SK-N-SH (cell line): ENCODE results near the gene CSRP2. TPM values are rescaled to one million over a fixed set of nuclear protein-coding genes. Genes with fewer than 3 reads are reported as not detected.

Source experiments
- CTCF ChIA-PET: fragments of 300-600, 350-600 bp; formaldehyde crosslinking; extraction: SDS; loops from one replicate; lab custom pipeline; 2021; lab: Yijun Ruan, JAX
- POLR2A ChIA-PET: fragments of 350-600 bp; sonication (Branson Sonifier 250); formaldehyde crosslinking; extraction: SDS; loops from one replicate; lab custom pipeline; 2020; ENCODE audit warnings: antibody characterized with exemption, inconsistent platforms; lab: Yijun Ruan, JAX
- DNase-seq: peaks from one replicate; pipeline ENCODE4 v3.0.0; 2012
- H2AFZ ChIP-seq: fragments of 200-600 bp; sonication (generic); 2 replicates; pipeline ENCODE4 v1.8.1; 2016; ENCODE audit warnings: antibody characterized with exemption, mild to moderate bottlenecking, low read depth
- H3F3A ChIP-seq: fragments of 200-600 bp; sonication (generic); replicated peaks from 2 replicates; pipeline ENCODE3; 2016; ENCODE audit warnings: antibody characterized with exemption, mild to moderate bottlenecking; ENCODE audit not compliant: insufficient read depth
- H3K27ac ChIP-seq, 2 experiments: fragments of 200-500 bp in 1 of 2; fragments of 200-600 bp in 1 of 2; sonication (Bioruptor generic) in 1 of 2; sonication (generic), shearing (Covaris generic) in 1 of 2; 2 replicates each; pipeline versions ENCODE4 v1.5.1 to v1.6.1; 2014 to 2016; ENCODE audit warnings: low read depth in 2 of 2, inconsistent platforms in 1 of 2, low read length in 1 of 2, mild to moderate bottlenecking in 1 of 2, mixed read lengths in 1 of 2
- H3K27me3 ChIP-seq: fragments of 200-600 bp; sonication (generic), shearing (Covaris generic); 2 replicates; pipeline ENCODE4 v1.6.1; 2016; ENCODE audit warnings: mixed run types; ENCODE audit not compliant: insufficient read depth
- H3K36me3 ChIP-seq, 2 experiments: fragments of 200-500 bp in 1 of 2; fragments of 200-600 bp in 1 of 2; sonication (Bioruptor generic) in 1 of 2; sonication (generic) in 1 of 2; replicated peaks in 1 of 2; 2 replicates each; pipeline versions ENCODE3 to v1.5.1; 2014 to 2016; ENCODE audit warnings: low read length in 1 of 2, mild to moderate bottlenecking in 1 of 2; ENCODE audit not compliant: insufficient read depth in 2 of 2, control insufficient read depth in 1 of 2
- H3K4me1 ChIP-seq, 2 experiments: fragments of 200-500 bp in 1 of 2; fragments of 200-600 bp in 1 of 2; sonication (Bioruptor generic) in 1 of 2; sonication (generic), shearing (Covaris generic) in 1 of 2; 2 replicates each; pipeline versions ENCODE4 v1.5.1 to v1.6.1; 2014 to 2016; ENCODE audit warnings: low read depth in 1 of 2, low read length in 1 of 2, mixed run types in 1 of 2; ENCODE audit not compliant: insufficient read depth in 2 of 2, control insufficient read depth in 1 of 2
- H3K4me2 ChIP-seq: fragments of 200-600 bp; sonication (generic), shearing (Covaris generic); 2 replicates; pipeline ENCODE4 v1.6.1; 2017; ENCODE audit warnings: mixed run types
- H3K4me3 ChIP-seq, 2 experiments: fragments of 200-500 bp in 1 of 2; fragments of 200-600 bp in 1 of 2; sonication (Bioruptor generic) in 1 of 2; sonication (generic), shearing (Covaris generic) in 1 of 2; 2 replicates each; pipeline versions ENCODE4 v1.5.1 to v1.8.1; 2014 to 2016; ENCODE audit warnings: low read depth in 2 of 2, inconsistent platforms in 1 of 2, low read length in 1 of 2, mild to moderate bottlenecking in 1 of 2, mixed read lengths in 1 of 2, moderate library complexity in 1 of 2
- H3K79me2 ChIP-seq: fragments of 200-600 bp; sonication (generic); 2 replicates; pipeline ENCODE4 v1.8.1; 2017; ENCODE audit warnings: mild to moderate bottlenecking; ENCODE audit not compliant: insufficient read depth
- H3K9ac ChIP-seq: fragments of 200-600 bp; sonication (generic); 2 replicates; pipeline ENCODE4 v1.6.1; 2017; ENCODE audit warnings: mixed run types
- H3K9me2 ChIP-seq: fragments of 200-600 bp; sonication (generic); 2 replicates; pipeline ENCODE4 v1.6.1; 2017; ENCODE audit warnings: mixed run types
- H3K9me3 ChIP-seq: fragments of 200-600 bp; sonication (generic); 2 replicates; pipeline ENCODE4 v1.6.1; 2017; ENCODE audit warnings: mixed run types, mild to moderate bottlenecking, moderate library complexity
- H4K20me1 ChIP-seq: fragments of 200-600 bp; sonication (generic); 2 replicates; pipeline ENCODE4 v1.6.1; 2017; ENCODE audit warnings: mild to moderate bottlenecking, mixed run types; ENCODE audit not compliant: insufficient read depth
- FOSL2 ChIP-seq: IDR thresholded peaks from 2 replicates; pipeline ENCODE4 v1.4.0; 2012; ENCODE audit warnings: low read depth, mild to moderate bottlenecking, moderate library complexity, borderline replicate concordance
- FOXM1 ChIP-seq: IDR thresholded peaks from 2 replicates; pipeline ENCODE4 v1.4.0; 2012; ENCODE audit warnings: low read depth, mild to moderate bottlenecking
- GATA2 ChIP-seq: sonication (generic); formaldehyde crosslinking; IDR thresholded peaks from 2 replicates; pipeline ENCODE4 v1.5.0; 2020; ENCODE audit warnings: mild to moderate bottlenecking, missing genetic modification reagents
- JUND ChIP-seq: IDR thresholded peaks from 2 replicates; pipeline ENCODE4 v1.4.0; 2012
- MEF2A ChIP-seq: IDR thresholded peaks from 2 replicates; pipeline ENCODE4 v1.4.0; 2012; ENCODE audit warnings: low read depth, borderline replicate concordance
- MXI1 ChIP-seq: IDR thresholded peaks from 2 replicates; pipeline ENCODE4 v1.6.1; 2012; ENCODE audit warnings: mild to moderate bottlenecking, low read depth, low read length, improper control_type of control experiment
- NFIC ChIP-seq: IDR thresholded peaks from 2 replicates; pipeline ENCODE4 v1.4.0; 2012; ENCODE audit warnings: borderline replicate concordance
- NRF1 ChIP-seq: IDR thresholded peaks from 2 replicates; pipeline ENCODE4 v1.6.1; 2012; ENCODE audit warnings: low read depth, mild to moderate bottlenecking, low read length
- PBX3 ChIP-seq: IDR thresholded peaks from 2 replicates; pipeline ENCODE4; 2012
- POLR2AphosphoS5 ChIP-seq: IDR thresholded peaks from 2 replicates; pipeline ENCODE4 v1.6.1; 2012; ENCODE audit warnings: low read depth, low read length
- RFX5 ChIP-seq: IDR thresholded peaks from 2 replicates; pipeline ENCODE4 v1.6.1; 2012; ENCODE audit warnings: mild to moderate bottlenecking, improper control_type of control experiment, low read length
- RXRA ChIP-seq: IDR thresholded peaks from 2 replicates; pipeline ENCODE4 v1.4.0; 2012; ENCODE audit warnings: low read depth, mild to moderate bottlenecking, borderline replicate concordance
- TEAD4 ChIP-seq: IDR thresholded peaks from 2 replicates; pipeline ENCODE4 v1.4.0; 2012; ENCODE audit warnings: mild to moderate bottlenecking, borderline replicate concordance; ENCODE audit not compliant: insufficient read depth
- USF1 ChIP-seq: IDR thresholded peaks from 2 replicates; pipeline ENCODE4 v1.4.0; 2012; ENCODE audit warnings: low read depth, borderline replicate concordance
- USF2 ChIP-seq: fragments of 150-350 bp; IDR thresholded peaks from 2 replicates; pipeline ENCODE4 v1.6.1; 2017; ENCODE audit warnings: antibody characterized with exemption, low read length, low read depth, borderline replicate concordance
- ZBTB33 ChIP-seq: IDR thresholded peaks from 2 replicates; pipeline ENCODE4 v1.4.0; 2012; ENCODE audit warnings: low read depth, borderline replicate concordance
- WGBS: methylation state at CpG from one replicate; pipeline ENCODE4 v1.1.6; 2017; ENCODE audit warnings: low lambda C conversion rate; 5-methylcytosine and 5-hydroxymethylcytosine counted together
- polyA plus RNA-seq, 3 experiments: library from polyadenylated mRNA; depleted of rRNA; stranded (reverse); fragments of >200 nt; gene quantifications; 2 replicates each; pipeline ENCODE4 v1.2.3, GENCODE V29; 2012
- TF ChIP-seq, protein P1 (sequence below): fragments of 150-350 bp; IDR thresholded peaks from 2 replicates; pipeline ENCODE4 v1.6.1; 2016; ENCODE audit warnings: mild to moderate bottlenecking, low read depth, low read length
- TF ChIP-seq, protein P2 (sequence below): IDR thresholded peaks from 2 replicates; pipeline ENCODE4 v1.4.0; 2012; ENCODE audit warnings: low read depth

The CSRP2 gene
- polyA plus RNA-seq, 1 of the 3 experiments (the other 2 are of a cell fraction): 87.6 TPM

DNA sequence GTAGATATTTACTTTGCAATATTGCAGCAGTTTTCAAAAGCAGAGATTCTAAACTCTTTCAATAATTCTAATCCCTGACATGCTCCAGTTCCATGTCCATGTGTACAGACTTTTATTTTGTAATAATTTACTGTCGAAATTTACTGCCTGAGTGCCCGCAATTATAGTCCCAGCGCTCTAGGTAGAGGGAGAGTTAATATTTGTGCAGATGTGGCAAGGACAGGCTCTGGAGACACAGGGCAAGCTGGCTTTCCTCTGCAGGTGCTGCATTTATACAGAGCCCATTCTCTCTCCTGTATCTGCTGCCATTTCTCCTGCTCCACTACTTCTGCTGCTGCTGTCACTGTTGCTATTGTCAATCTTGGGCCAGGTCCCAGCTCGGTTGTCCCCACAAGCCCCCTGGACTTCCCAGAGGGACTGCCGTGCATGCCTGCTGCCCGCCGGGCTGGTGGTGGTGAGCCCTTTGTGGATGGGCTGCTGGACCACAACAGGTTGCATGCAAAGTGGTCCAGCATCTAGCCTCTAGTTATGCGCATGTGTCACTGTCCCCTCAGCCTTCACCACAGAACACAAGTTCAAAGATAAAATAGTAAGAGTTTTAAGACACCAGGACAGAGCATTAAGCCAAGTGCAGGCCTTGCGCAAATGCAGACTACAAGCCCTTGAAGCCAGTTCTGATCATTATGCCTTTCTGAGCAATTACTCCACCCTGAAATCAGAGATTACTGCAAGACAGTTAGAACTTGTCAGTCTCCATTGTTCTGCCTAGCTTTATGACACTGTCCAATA lies 40.8 kb upstream of the CSRP2 start:
- POLR2A ChIA-PET: no interaction called here
- Histone ChIP-seq H3K9me3 (no peaks in the 10 kb centered on the region), H3K79me2 (no peaks in the 10 kb centered on the region), H3K27me3 (no peaks in the 10 kb centered on the region), H4K20me1 (no peaks in the 10 kb centered on the region), H3K4me2 (no peak overlapping the region), H3K27ac (no peak overlapping the region), H3K4me1 (peaks cover 0 to 6% of the 10 kb centered on the region in 2 experiments; a peak in 3 of 4 replicates), H3K36me3 (no peaks in the 10 kb centered on the region), H3K4me3 (no peak overlapping the region), H3K9me2 (no peaks in the 10 kb centered on the region), H3F3A (no peaks in the 10 kb centered on the region), H3K9ac (no peak overlapping the region), H2AFZ (no peak overlapping the region)
- TF ChIP-seq TEAD4: no peak
- TF ChIP-seq USF2: no peak
- no peak for TF ChIP-seq FOXM1
- no peak for TF ChIP-seq FOSL2
- no peak for TF ChIP-seq MXI1
- no peak for TF ChIP-seq MEF2A
- no peak for TF ChIP-seq RXRA
- no peak for TF ChIP-seq GATA2 (CRISPR knock-in tag)
- no peak for TF ChIP-seq USF1
- TF ChIP-seq NFIC: no peak
- TF ChIP-seq PBX3: no peak
- TF ChIP-seq, protein P1, sequence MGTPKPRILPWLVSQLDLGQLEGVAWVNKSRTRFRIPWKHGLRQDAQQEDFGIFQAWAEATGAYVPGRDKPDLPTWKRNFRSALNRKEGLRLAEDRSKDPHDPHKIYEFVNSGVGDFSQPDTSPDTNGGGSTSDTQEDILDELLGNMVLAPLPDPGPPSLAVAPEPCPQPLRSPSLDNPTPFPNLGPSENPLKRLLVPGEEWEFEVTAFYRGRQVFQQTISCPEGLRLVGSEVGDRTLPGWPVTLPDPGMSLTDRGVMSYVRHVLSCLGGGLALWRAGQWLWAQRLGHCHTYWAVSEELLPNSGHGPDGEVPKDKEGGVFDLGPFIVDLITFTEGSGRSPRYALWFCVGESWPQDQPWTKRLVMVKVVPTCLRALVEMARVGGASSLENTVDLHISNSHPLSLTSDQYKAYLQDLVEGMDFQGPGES: no peak
- TF ChIP-seq, protein P2, sequence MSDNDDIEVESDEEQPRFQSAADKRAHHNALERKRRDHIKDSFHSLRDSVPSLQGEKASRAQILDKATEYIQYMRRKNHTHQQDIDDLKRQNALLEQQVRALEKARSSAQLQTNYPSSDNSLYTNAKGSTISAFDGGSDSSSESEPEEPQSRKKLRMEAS: no peak
- TF ChIP-seq POLR2AphosphoS5: no peak
- TF ChIP-seq ZBTB33: no peak
- no peak for TF ChIP-seq NRF1
- TF ChIP-seq JUND: no peak
- no peak for TF ChIP-seq RFX5
- WGBS: 88% methylated on average over 6 of the region's 9 CpGs
- DNase-seq: no peak
- CTCF ChIA-PET: no interaction called here
